ENCODE measurements around the gene RRP9.
"Not testable (repeated sequence)": the region's sequence is repeated elsewhere in the genome, so short reads cannot be mapped to it uniquely, and the experiment has no call there.

The RRP9 gene

GRCh38 chr3:51937014-51937413 is 4.7 kb downstream of the RRP9 start:
- peak; percentile 14 for DNase-seq

- DNase-seq: no peak
Measured at GRCh38 chr3:51935886-51936755, 5.6 kb downstream of the RRP9 start.

- no peak for DNase-seq
Measured at GRCh38 chr3:51934991-51935885, 6.5 kb downstream of the RRP9 start.

- DNase-seq: no peak
Measured at GRCh38 chr3:51934139-51934850, 7.4 kb downstream of the RRP9 start.

DNA sequence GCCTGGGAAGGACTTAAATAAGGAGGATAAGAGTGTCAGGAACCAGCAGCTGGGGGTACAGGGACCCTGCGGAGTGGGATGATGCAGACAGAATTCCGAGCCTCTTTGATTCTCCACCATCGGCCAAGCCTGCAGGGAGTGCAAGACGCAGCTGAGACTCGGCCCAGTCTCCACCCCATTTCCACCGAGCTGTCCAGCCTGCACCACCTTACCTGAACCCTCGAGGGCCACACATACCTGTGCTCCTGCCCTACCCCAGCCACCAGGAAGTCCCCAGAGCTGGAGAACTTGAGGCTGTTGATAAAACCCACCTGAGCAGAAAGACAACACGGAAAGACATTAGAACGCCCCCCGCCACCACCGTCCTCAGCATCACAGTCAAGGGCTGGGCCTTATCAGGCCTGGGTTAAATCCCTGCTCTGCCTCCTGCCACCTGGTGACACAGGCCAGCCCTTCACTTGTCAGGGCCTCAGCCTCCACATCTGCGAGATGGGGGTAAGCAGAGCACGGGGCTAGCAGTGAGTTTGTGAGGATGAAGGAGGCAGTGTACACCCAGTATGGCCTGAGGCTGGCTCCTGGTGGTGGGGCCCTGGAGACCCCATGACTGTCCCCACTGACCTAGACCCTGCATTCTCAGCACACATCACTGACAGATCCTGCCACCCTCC is 8.1 kb downstream of the RRP9 start:
- no peak for DNase-seq

- no peak for DNase-seq
Measured at GRCh38 chr3:51932471-51933370, 9.0 kb downstream of the RRP9 start.

- DNase-seq: no peak
Measured at GRCh38 chr3:51931756-51932155, 9.9 kb downstream of the RRP9 start.

GRCh38 chr3:51930439-51930838 is 11.3 kb downstream of the RRP9 start:
- no peak for DNase-seq

DNA sequence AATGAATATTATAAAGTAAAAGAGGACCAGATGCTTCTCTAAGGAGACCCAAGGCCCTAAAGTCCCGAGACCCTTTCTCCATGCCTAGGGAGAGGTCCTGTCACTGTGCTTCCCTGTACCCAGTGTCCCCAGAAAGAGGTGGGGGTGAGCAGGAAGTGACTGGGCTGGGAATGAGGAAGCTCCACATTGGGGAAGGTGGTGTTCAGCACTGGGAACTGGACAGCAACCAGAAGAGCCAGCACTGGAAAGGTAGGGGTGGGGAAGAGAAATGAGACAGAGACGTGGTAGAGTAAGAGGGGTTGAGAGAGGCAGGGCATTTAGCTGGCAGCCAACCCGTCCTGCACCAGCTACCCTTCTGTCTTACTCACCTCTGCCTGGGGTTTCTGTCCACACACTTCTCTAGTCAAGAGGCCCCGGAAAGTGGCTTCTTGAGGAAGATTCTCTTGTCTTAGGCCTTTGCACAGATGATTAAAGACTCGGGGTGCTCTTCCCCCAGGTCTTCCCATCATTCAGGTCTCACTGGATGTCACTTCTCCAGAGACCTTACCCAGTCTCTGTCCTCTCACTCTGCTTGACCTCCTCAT is 12.2 kb downstream of the RRP9 start:
- DNase-seq: no peak

GRCh38 chr3:51928981-51929380 is 12.7 kb downstream of the RRP9 start:
- not testable (repeated sequence) for DNase-seq

DNA sequence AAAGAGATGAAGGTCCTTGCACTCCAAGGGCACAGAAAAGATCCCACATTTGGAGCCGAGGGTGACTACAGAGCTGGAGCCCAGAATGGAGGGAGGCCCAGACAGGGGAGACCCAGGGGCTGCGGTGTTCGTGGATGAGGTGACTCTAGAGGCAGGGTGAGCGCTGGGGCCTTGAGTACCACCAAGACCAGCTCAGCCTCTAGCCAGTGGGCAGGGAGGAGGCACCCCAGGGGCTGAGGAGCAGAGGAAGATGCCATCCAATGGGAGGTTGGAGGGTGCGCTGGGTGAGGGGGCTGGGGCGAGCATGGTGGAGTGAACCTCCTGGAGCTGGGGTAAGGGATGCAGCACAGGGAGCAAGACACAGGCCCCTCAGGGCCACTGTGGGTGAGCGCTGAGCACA is 13.3 kb downstream of the RRP9 start:
- DNase-seq: no peak

DNA sequence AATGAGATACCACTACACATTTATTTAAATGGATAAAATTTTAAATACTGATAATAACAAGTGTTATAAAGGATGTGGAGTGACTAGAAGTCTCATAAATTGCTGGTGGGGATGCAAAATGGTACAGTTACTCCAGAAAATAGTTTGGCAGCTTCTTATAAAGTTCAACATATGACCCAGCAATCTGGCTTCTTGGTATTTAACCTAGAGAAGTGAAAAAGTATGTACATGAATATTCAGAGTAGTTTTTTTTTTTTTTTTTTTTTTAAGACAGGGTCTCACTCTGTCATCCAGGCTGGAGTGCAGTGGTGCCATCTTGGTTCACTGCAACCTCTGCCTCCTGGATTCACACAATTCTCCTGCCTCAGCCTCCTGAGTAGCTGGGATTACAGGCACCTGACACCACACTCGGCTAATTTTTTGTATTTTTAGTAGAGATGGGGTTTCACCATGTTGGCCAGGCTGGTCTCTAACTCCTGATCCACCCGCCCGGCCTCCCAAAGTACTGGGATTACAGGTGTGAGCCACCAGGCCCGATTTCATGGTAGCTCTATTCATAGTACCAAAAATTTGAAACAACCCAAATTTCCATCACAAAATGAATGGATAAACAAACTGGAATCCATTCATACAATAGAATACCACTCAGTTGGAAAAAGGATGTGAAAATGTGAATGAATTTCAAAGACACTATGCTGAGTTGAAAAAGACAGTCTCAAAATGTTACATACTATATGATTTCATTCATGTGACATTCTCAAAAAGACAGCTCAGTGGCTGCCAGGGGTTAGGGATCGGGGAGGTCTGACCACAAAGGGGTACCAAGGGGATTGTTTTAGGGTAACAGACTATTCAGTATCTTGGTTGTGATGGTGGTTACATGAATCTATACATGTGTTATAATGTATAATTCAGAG is 14.4 kb downstream of the RRP9 start:
- DNase-seq: no peak

GRCh38 chr3:51921081-51921578 is 20.6 kb downstream of the RRP9 start:
- no peak for DNase-seq

GRCh38 chr3:51916418-51916817 is 25.3 kb downstream of the RRP9 start:
- DNase-seq: no peak

- DNase-seq: no peak
Measured at GRCh38 chr3:51908026-51908425, 33.7 kb downstream of the RRP9 start.

GRCh38 chr3:51904034-51904823 is 37.5 kb downstream of the RRP9 start:
- no peak for DNase-seq

DNA sequence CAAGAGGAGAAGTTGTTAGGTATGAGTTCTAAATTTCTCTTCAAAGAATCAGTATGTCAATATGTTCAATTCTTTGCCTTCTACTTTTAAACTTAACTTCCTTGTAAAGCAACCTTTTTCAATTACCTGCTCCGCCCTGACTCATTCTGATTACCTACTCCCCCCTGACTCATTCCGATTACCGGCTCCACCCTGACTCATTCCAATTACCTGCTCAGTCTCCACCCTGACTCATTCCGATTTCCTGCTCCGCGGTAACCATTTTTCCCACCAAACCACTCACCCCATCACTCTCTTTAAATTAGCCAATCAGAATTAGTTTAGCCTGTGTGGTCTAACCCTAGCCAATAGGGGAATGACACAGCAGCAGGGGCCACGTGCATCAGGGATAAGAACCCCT is 39.3 kb downstream of the RRP9 start:
- DNase-seq: not testable (repeated sequence)

GRCh38 chr3:51900043-51900442 is 41.7 kb downstream of the RRP9 start:
- DNase-seq: not testable (repeated sequence)

DNA sequence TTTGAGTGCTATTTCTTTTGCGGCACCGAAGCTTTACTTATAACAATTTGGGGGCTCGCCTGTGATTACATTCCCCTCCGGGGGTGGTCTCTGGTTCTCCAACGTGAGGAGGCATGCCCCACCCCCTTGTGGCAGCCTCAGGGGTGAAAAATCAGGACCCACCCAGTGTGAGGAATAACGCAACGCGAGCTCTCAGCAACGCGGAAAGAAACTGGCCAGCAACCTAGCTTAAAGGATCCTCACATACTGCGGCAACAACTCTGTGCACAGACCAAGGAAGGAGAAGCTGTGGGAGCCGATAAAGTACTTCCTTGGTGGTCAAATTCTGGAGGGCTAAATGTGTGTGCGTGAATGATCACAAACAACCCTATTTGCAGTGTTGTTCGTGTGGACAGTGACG is 44.3 kb downstream of the RRP9 start:
- no peak for DNase-seq
